KMS-11 (cell line): ENCODE measurements around the gene SSTR5.

ENCODE experiments used
- H2AFZ ChIP-seq: fragments of 200-600 bp; sonication (generic); 2 replicates; pipeline ENCODE4 v1.6.1; 2016; ENCODE audit warnings: antibody characterized with exemption, mixed run types, low read depth
- H3K27ac ChIP-seq: fragments of 200-600 bp; sonication (generic); 2 replicates; pipeline ENCODE4 v1.6.1; 2016; ENCODE audit warnings: mild to moderate bottlenecking, mixed run types
- H3K27me3 ChIP-seq: fragments of 200-600 bp; sonication (generic); 2 replicates; pipeline ENCODE4 v1.6.1; 2017; ENCODE audit warnings: mild to moderate bottlenecking, low read depth, mixed run types, moderate library complexity; ENCODE audit not compliant: insufficient read depth
- H3K36me3 ChIP-seq: fragments of 200-600 bp; sonication (generic); 2 replicates; pipeline ENCODE4 v1.6.1; 2017; ENCODE audit warnings: mild to moderate bottlenecking, mixed run types; ENCODE audit not compliant: insufficient read depth
- H3K4me1 ChIP-seq: fragments of 200-600 bp; sonication (generic); 2 replicates; pipeline ENCODE4 v1.6.1; 2016; ENCODE audit warnings: mild to moderate bottlenecking, low read depth, mixed run types; ENCODE audit not compliant: poor library complexity, severe bottlenecking
- H3K4me2 ChIP-seq: fragments of 200-600 bp; sonication (generic); 2 replicates; pipeline ENCODE4 v1.7.0; 2016; ENCODE audit warnings: mild to moderate bottlenecking, mixed run types
- H3K4me3 ChIP-seq: fragments of 200-600 bp; sonication (generic); IDR thresholded peaks from 2 replicates; pipeline ENCODE4 v1.6.1; 2017; ENCODE audit warnings: low read depth, low read length, mixed read lengths; ENCODE audit not compliant: insufficient read depth
- H3K79me2 ChIP-seq: fragments of 200-600 bp; sonication (generic); 2 replicates; pipeline ENCODE4 v1.6.1; 2016; ENCODE audit warnings: low read depth, mixed run types; ENCODE audit not compliant: insufficient read depth
- H3K9ac ChIP-seq: fragments of 200-600 bp; sonication (generic); 2 replicates; pipeline ENCODE4 v1.6.1; 2016; ENCODE audit warnings: mild to moderate bottlenecking, mixed run types
- H4K20me1 ChIP-seq: fragments of 200-600 bp; sonication (generic); 2 replicates; pipeline ENCODE4 v1.6.1; 2016; ENCODE audit warnings: mild to moderate bottlenecking, mixed run types; ENCODE audit not compliant: insufficient read depth
- CTCF ChIP-seq: fragments of 200-600 bp; sonication (generic); conservative IDR thresholded peaks from 2 replicates; pipeline ENCODE4 v1.6.1; 2017; ENCODE audit warnings: low read depth, mild to moderate bottlenecking, antibody characterized with exemption, low read length, moderate library complexity, mixed read lengths

Gene SSTR5

GRCh38 chr16:1053700-1054368 is 18.7 kb upstream of the SSTR5 start:
- Histone ChIP-seq H3K4me3 (no peak overlapping the region), H3K27me3 (peaks cover 91% of the 10 kb centered on the region), H2AFZ (no peak overlapping the region), H3K79me2 (no peaks in the 10 kb centered on the region), H3K9ac (no peak overlapping the region), H3K27ac (no peak overlapping the region), H4K20me1 (no peaks in the 10 kb centered on the region), H3K4me2 (no peak overlapping the region), H3K4me1 (no peaks in the 10 kb centered on the region), H3K36me3 (no peaks in the 10 kb centered on the region)
- no peak for TF ChIP-seq CTCF

- TF ChIP-seq CTCF, result peak; percentile 72
- Histone ChIP-seq H3K27me3 (peaks cover 91% of the 10 kb centered on the region), H2AFZ (no peak overlapping the region), H3K4me2 (no peak overlapping the region), H3K9ac (no peak overlapping the region), H3K79me2 (no peaks in the 10 kb centered on the region), H4K20me1 (no peaks in the 10 kb centered on the region), H3K4me1 (no peaks in the 10 kb centered on the region), H3K4me3 (no peak overlapping the region), H3K27ac (no peak overlapping the region), H3K36me3 (no peaks in the 10 kb centered on the region)
These were observed 17.6 kb upstream of the SSTR5 start for GRCh38 chr16:1054660-1055556.

DNA sequence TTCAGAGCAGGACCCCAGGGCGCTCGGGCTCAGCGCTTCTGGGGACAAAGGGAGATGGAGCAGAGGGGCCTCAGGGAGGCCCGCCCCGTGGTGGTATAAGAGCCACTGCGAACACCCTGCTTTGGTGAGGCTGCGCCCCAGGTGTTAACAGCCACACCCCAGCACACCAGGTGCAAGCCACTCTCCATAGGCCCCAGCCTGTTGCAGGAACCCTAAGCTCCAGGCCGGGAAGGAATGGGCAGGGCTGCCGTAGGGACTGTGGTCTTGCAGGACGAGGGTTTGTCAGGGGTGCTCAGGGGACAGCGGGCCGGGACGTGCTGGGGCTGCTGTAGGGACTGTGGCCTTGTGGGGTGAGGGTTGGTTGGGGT is 17.0 kb upstream of the SSTR5 start:
- H4K20me1 ChIP-seq, result no peaks in the 10 kb centered on the region
- H3K27ac ChIP-seq, result no peak overlapping the region
- no peak overlapping the region for H3K4me2 ChIP-seq
- no peaks in the 10 kb centered on the region for H3K4me1 ChIP-seq
- no peaks in the 10 kb centered on the region for H3K79me2 ChIP-seq
- no peak overlapping the region for H3K9ac ChIP-seq
- peaks cover 91% of the 10 kb centered on the region for H3K27me3 ChIP-seq
- no peak overlapping the region for H2AFZ ChIP-seq
- no peak for TF ChIP-seq CTCF
- no peaks in the 10 kb centered on the region for H3K36me3 ChIP-seq
- H3K4me3 ChIP-seq, result no peak overlapping the region

DNA sequence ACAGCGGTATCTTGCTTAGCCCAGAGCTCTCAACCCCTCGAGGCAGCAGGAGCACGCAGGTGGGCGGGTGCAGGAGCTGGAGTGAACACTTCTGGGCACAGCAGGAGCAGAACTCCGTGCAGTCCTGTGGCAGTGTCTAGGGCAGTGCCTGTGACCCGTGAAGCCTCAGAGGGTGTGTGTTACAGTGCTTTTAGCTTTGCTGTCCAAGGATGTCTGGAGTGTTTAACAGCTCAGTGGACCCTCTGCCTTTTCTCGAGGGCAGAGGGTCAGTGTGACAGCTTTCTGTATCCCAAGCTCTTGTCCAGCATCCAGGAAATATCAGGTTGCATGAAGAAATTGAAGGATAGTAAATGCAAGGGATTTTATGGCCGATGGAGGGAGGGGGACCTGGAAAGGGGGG is 16.4 kb upstream of the SSTR5 start:
- Histone ChIP-seq H3K4me2 (no peak overlapping the region), H3K36me3 (no peaks in the 10 kb centered on the region), H3K79me2 (no peaks in the 10 kb centered on the region), H3K4me1 (no peaks in the 10 kb centered on the region), H3K27ac (no peak overlapping the region), H3K4me3 (no peak overlapping the region), H3K9ac (no peak overlapping the region), H4K20me1 (no peaks in the 10 kb centered on the region), H2AFZ (no peak overlapping the region), H3K27me3 (peaks cover 91% of the 10 kb centered on the region)
- no peak for TF ChIP-seq CTCF
